ENCODE data around the gene PAWR.

The PAWR gene, protein sequence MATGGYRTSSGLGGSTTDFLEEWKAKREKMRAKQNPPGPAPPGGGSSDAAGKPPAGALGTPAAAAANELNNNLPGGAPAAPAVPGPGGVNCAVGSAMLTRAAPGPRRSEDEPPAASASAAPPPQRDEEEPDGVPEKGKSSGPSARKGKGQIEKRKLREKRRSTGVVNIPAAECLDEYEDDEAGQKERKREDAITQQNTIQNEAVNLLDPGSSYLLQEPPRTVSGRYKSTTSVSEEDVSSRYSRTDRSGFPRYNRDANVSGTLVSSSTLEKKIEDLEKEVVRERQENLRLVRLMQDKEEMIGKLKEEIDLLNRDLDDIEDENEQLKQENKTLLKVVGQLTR

DNA sequence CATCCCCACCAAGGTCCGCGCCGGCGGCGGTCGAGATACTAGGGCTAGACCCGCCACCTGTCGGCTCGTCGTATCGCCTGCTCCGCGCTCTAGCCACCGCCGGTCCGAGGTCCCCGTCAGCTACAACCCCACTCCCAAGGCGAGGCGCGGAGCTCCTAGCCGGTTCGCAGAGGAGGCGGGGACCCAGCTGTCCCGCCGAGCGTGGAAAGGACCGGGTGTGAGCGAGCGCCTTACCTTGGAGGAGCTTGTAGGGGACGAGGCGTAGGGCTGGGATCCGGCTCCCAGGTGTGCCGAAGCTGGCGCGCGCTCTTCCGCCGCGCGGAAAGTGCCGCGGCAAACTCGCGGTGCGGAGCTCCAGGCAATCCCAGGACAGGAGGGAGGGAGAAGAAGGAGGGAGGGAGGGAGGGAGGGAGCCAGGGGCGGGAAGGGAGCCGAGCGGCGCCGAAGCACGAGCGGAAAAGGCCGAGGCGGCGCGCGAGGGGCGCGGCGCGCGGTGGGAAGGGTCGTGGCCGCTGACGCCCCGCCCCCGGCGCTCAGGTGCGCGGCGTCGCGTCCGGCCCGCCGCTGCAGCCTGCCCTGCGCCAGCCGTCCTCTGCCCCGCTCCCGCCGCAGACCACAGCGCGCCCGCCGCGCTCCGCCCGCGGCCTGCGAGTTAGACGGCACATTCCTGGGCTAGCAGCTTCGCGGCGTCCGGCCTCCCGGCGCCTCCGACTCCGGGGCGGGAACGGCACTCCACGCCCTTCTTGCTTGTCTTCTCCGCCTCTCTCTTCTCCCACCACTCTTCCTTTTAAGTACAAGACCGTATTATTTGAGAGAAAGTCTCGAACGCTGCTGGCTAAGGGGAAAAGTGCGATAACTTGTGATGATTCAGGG, at the start of gene PAWR:
PAWR (minus strand) TSS at position 327 of the 873 bp plus-strand sequence. CDS start 720 bp downstream, outside the sequence.
- DNase-seq, result no peak

DNA sequence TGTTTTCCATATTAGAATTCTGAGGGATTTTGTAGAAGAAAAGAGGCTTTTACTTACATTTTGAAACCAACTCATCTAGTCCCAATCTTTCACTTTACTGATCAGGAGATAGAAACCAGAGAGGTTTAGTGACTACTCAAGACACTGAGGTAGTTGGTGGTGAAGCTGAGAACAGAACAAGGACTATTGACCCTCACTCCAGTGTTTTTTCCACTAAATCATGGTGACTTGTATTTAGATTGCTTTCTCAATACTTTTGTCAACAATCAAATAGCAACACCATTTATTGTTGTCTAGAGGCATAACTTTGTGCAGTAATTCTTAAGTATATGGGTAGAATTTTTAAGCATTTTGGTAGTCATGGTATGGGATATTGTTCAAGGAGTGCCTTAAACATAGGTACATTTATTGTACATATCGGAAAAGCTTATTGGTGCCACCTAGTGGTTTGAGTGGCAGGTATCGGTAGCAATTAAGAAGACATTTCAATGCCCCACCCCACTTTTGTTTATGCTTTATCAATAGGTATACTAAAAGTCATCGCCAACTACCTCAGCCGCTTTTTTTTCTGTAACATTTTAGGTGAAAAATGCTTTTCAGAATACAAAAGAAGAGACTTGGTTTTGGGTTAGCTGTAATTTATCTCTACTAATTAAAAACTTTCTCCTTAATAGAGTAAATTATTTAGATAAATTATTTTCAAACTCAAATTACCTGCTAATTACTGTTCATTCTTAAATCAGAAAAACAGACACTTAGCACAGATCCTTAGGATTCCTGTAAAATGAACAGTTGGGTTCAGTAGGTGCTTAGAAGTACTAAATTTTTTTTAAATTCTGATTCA, 47.3 kb upstream of the PAWR start:
- DNase-seq, result peak; percentile 34

DNA sequence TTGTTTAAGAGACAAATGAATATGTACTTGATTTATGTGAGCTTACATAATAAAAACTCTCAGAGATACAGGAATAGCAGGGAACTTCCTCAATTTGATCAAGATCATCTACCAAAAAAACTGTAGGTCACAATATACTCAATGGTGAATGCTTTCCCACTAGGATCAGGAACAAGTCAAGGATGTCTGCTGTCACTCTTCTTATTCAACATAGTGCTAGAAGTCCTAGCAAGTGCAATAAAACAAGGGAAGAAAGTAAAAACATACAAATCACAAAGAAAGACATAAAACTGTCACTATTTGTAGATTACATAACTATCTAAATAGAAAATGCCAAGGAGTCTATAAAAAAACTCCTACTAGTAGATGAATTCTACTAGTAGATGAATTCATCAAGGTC, 41.9 kb upstream of the PAWR start:
- no peak for DNase-seq

DNA sequence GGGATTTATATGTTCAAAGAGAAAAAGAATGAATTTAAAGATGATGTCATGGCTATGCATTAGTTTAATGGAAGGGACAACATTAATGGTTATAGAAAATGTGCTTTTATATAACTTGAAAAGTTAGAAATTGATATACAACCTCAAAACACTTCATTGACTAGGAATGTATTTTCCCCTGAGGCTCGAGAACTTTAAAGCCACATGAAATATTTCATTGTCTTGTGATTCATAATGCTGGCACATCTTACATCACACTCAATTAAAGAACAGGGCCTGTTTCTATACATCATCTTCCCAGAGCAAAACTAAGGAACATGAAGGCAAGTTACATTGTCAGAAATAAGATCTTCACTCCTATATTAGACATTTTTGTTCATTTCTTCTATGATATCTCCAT, 35.2 kb upstream of the PAWR start:
- no peak for DNase-seq

DNA sequence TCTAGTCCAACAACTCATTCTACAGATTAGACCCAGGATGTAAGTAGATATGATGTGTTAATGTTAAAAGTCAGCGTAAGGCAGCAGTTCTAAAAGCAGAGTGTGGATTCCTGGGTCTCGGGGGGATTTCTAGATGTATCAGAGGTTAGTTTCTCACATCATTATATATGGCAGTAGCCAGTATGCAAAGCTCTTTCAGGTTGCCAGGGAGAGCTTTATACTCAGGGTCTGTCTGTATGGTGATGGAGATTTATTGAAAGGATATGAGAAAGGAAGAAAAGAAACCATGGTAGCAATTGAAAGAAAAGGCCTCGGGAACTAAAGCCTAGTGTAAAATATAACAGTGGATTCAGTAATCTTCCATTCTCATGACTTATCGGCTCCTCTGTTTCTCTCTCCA, 26.2 kb upstream of the PAWR start:
- DNase-seq, result no peak

DNA sequence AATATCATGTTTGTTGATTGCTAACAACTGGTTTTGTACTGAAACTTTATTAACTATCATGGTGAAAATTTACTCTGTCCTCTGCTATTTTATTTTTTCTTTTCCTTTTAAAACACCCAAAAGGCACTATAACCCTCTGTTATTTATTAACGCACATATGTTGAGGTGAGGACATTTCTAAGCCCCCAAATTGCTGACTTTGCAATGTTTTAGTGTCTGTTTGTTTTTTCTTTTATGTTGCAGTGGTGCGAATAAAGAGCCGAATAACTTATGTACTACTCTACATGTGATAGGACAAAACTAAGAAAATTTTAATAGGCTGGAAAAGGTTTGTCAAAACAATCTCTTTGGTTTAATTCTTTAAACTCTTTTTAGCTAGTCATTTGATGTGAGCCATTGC, 24.5 kb upstream of the PAWR start:
- no peak for DNase-seq

DNA sequence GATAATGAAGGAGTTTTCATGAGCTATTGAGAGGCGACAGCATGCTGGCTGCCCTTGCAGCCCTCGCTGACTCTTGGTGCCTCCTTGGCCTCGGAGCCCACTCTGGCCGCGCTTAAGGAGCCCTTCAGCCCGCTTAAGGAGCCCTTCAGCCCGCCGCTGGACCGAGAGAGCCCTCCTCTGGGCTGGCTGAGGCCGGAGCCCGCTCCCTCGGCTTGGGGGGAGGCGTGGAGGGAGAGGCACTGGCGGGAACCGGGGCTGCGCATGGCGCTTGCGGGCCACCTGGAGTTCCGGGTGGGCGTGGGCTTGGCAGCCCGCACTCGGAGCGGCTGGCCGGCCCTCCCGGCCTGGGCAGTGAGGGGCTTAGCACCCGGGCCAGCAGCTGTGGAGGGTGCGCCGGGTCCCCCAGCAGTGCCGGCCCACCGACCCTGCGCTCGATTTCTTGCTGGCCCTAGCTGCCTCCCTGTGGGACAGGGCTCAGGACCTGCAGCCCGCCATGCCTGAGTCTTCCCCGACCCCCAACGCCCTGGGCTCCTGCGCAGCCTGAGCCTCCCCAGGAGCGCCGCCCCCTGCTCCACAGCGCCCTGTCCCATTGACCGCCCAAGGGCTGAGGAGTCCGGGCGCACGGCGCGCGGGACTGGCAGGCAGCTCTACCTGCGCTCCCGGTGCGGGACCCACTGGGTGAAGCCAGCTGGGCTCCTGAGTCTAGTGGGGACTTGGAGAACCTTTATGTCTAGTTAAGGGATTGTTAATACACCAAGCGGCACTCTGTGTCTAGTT, 20.1 kb upstream of the PAWR start:
- DNase-seq, result no peak

DNA sequence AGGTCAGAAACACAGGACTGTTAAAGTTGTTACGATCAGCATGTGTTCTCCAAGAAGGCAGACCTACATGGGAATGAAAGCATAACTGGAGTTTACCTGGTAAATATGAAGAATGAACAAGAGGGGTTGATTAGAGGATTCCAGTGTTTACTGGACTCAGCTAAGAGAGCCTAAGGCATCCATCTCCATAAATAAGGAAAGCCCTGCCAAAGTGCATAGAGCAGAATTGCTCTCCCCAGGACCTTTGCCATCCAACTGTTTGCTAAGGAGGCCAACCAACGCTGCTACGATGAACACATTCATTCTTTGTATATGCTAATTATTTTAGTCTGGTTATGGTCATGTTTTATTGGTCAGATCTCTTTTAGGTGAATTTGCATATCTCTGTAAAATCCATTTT, 17.1 kb upstream of the PAWR start:
- DNase-seq, result no peak

DNA sequence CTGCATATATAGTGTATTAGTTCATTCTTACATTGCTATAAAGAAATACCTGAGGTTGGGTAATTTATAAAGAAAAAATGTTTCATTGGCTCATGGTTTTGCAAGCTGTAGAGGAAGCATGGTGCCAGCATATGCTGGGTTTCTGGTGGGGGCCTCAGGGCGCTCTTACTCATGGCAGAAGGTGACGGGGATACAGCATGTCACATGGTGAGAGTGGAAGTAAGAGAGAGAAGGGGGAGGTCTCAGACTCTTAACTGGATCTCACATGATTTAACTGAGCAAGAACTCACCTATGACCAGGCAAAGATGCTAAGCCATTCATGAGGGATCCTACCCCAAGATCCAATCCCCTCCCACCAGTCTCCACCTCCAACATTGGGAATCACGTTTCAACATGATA, 15.9 kb upstream of the PAWR start:
- no peak for DNase-seq

DNA sequence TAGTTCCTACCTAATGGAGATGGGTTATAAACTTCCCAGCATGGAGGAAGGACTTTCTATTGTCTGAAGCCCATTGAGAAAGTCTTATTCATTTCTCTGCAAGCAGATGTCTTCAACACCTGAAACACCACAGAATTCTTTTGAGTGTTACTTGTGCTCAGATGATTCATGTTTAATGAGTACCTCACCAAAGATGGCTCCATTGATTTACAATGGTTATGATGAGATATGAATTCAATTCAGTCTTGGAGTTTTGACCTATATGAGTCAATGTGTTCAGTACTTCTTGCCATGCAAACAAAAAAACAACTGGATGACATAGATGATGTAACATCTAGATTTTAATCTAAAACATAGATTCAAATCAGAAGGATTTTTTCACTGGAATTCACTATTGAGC, 15.4 kb upstream of the PAWR start:
- no peak for DNase-seq

DNA sequence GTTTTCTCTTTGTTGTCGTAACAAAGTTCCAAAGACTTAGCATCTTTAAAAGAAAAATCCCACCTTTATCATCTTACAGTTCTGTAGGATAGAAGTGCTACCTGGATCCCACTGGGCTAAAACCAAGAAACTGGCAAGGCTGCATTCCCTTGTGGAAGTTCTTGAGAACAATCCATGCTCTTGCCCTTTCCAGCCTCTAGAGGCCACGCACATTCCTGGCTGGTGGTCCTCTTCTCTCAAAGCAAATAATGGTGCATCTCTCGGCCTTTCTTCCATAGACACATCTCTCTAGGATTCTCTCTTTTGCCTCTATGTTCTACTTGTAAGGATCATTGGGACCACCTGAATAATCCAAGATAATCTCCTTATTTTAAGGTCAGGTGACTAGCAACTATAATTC, 8.2 kb upstream of the PAWR start:
- no peak for DNase-seq

DNA sequence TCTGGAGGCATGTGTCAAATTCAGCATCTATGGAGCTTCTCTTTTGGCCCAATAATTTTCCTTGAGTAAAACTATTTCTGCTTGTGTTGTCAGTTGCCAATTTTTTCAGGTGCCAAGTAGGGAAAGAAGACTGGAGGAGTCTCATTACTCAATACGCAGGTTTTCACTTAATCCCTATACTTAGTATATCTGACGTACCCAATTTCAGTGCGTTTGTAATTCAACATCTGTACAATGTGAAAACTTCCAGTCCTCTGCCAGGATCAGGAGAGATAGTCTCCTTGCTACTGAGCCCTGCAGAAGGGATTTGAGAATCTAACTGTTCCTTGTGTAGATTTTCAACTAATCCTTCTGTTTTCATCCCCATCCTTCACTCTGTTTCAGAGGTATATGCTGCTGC, 5.7 kb upstream of the PAWR start:
- no peak for DNase-seq

DNA sequence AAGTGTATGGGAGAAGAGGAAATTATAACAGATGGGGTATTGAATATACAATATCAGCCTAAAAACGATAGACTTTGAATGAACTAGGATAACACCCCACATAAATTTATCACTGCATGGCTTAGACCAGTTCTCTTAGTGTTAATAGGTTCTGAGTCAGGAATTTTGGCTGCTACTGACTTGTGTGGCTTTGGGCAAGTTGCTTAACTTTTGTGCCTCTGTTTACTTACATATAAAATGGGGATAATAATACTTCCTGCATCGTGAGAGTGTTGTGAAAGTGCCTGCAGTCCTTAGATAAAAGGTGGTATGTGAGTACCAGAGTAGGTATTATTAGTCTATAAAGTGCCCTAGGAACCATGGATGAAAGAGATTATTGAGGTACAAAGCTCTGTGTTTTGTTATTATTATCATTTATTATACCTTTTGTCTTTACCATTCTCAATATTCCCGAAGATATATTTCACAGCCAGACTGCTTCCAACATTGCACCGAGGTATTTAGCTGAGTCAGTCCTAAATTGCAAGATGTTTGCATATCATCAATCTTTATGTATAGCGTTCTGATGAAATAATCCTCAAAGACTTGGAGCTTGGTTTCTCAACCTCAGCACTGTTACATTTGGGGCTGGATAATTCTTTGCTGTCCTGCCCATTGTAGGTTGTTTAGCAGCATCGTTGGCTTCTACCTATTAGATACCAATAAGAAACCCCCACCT, 2.3 kb upstream of the PAWR start:
- no peak for DNase-seq

DNA sequence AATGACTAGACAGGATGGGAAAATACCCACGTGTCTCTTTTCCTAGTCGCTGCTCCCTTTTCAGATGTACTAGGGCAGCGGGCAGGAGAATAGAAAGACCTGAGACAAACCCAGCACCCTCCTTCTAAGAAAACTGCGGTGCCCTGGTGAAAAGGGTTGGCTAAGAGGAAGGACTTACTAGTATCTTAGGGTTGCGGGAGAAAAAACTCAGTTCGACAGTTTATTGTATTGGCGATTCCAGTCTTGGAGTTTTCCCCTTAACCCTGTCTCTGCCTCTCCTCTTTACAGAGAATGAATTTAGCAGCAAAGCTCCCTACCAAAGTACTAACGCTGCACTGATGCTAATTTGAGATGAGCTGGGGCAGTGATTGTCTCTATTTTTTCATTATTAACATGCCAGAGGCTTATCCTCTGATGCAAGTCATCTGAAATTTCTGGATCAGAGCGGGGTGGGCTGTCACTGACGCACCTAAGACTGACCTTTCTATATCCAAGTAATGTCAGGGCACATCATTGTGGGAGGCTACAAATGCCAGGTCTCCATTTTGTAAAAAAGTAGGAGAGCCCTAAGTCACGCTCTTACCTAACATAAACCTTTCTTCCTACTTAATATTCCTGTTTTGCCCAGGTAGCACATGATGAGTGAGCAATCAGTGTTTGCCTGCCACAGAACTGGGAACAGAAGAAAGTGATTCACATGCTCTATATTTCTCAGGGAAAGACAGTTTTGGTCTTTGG, 916 bp upstream of the PAWR start:
- DNase-seq, result no peak

DNA sequence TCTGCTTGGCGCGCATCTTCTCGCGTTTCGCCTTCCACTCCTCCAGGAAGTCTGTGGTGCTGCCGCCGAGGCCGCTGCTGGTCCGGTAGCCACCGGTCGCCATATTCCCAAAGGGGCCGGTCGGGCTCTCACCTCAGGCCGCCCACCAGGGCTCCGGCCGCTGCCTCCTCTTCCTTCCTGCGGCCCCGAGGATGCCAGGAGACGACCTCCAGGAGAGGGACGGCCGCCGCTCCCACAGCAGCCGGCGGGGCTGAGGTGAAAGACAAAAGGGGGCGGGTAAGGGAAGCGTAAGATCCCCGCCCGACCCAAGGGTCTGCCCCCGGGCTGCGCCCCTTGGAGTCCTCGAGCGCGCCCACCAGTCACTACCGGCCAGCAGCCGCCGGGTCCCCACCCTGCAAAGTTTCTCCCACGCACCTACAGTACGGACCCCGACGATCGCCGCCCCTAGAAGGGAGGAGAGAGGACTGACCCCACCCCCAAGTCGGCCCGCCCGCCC, 574 bp downstream of the PAWR start:
- DNase-seq, result no peak

DNA sequence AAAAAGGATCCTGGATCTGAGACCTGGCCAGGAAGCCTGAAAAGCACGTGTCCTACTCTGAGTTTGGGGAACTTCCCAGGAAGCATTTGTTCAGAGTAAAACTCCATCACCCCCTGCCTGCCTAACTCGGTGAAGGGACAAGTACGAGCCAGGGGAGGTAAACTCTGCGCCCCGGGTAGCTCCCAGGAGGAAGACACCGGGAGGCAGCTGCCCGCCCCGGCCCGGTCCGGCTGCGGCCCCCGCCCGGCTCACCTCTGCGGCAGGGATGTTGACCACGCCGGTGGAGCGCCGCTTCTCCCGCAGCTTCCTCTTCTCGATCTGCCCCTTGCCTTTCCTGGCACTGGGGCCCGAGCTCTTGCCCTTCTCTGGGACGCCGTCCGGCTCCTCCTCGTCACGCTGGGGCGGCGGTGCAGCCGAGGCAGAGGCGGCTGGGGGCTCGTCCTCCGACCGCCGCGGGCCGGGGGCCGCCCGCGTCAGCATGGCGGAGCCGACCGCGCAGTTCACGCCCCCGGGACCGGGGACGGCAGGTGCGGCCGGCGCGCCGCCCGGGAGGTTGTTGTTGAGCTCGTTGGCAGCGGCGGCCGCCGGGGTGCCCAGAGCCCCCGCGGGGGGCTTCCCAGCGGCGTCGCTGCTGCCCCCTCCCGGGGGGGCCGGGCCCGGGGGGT, 1.2 kb downstream of the PAWR start:
- no peak for DNase-seq

DNA sequence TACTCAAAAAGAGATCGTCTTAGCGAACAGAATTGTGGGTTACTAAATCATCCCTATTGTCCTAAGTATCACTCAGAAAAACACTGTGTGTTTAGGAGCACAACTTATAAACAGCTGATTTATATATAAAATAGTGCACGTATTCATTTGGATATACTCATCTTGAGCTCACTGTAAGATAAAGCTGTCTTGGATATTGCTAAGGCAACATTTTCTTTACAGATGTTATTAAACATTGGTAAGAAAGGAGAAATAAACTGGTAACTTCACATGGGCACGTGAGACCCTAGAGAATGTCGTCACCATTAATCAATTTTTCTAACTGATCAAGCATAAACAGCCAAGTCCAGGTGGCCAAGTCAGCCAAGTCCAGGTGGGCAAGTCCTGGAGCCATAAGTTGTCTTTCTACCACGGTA, 1.7 kb downstream of the PAWR start:
- DNase-seq, result no peak

DNA sequence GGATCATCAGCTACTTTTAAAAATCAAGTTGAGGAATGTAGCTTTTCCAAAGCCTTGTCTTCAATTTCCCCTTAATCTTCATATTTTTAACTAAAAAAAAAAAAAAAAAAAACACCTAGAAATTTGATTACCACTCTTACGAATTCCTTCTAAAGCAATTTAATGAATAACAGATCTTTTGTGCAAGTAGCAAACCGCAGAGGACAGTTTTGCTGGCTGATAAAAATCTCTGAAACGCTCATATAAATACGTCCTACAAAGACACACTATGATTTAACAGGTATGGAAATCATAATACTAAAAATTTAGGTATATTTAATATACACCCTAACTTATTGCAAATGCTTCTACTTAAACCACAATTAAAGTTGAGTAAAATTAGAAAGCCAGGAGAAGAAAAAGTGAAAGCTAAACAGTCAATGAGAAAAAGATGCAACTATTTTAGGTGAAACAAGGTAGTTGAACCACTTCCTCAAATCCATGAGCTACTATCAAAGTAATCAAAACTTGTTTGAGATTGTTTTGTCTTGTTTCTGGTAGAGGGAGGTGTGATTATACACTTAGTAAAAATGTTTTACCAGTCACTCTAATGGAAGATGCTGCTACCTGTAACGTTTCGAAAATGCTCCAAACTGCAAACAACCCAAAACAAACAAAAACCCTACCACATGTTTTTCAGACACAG, 2.2 kb downstream of the PAWR start:
- no peak for DNase-seq

DNA sequence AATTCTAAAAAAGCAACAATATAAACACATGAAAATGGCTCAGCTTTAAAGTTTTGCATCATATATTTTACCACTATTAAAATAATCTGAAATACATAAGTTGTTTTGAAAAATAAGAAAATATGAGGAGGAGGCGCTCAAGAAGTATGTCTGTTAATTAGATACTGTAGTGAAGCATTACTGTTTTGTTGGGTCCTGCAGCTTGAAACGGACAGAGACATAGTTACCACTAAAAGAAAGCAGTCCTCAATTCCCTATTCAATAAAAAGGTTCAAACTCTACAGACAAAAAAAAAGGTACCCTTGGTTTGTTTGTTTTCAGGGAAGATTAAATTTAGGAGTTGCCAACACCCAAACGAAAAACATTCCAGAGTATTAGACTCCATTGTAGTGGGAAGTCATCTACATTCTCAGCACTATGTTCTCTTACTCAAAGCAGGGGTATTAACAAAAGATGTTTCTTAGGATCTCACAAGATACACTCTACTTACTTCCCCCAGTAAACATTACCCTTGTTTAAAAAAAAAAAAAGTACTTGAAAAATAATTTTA, 3.0 kb downstream of the PAWR start:
- DNase-seq, result no peak
